Measurements from ENCODE around the gene DPCD.

DPCD gene

GRCh38 chr10:101562231-101562630, 25.9 kb upstream of the DPCD start:
- H2AFZ ChIP-seq (ENCODE audit: low read depth, low read length) = no peak overlapping the region
- H3K27me3 ChIP-seq (ENCODE audit: insufficient read depth, low read length) = peaks cover 26% of the 10 kb centered on the region
- H3K4me3 ChIP-seq (ENCODE audit: low read length) = no peak overlapping the region
- no peaks in the 10 kb centered on the region for H3K4me1 ChIP-seq (ENCODE audit: insufficient read depth, low read length)
- no peaks in the 10 kb centered on the region for H3K9me3 ChIP-seq (ENCODE audit: low read length)
- H3K36me3 ChIP-seq (ENCODE audit: insufficient read depth, low read length) = no peaks in the 10 kb centered on the region

DNA sequence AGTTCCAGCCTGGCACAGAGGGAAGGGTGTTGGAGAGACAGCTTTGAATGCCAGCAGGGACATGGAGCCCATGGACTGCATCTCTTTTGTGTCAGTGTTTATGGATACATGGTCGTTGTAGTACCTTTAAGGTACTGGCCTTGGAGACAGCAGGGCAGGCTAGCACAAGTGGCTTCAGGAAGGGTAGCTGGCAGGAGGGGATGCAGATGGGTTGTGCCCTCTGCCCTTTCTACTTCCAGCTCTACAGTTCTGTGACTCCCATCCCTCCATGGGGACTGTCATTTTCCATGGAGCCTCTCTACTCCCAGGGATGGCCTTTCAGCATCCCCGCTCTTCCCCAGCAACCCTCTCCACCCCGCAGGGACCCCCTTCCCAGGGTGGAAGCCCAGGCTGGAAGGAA, 25.1 kb upstream of the DPCD start:
- Histone ChIP-seq H3K9me3 (ENCODE audit: low read length) (no peaks in the 10 kb centered on the region), H3K27me3 (ENCODE audit: insufficient read depth, low read length) (peaks cover 34% of the 10 kb centered on the region), H3K4me1 (ENCODE audit: insufficient read depth, low read length) (no peaks in the 10 kb centered on the region), H2AFZ (ENCODE audit: low read depth, low read length) (no peak overlapping the region), H3K36me3 (ENCODE audit: insufficient read depth, low read length) (no peaks in the 10 kb centered on the region), H3K4me3 (ENCODE audit: low read length) (no peak overlapping the region)

GRCh38 chr10:101563497-101564040, 24.6 kb upstream of the DPCD start:
- no peaks in the 10 kb centered on the region for H3K36me3 ChIP-seq (ENCODE audit: insufficient read depth, low read length)
- H3K27me3 ChIP-seq (ENCODE audit: insufficient read depth, low read length) = peaks cover 39% of the 10 kb centered on the region
- H3K4me3 ChIP-seq (ENCODE audit: low read length) = no peak overlapping the region
- H3K9me3 ChIP-seq (ENCODE audit: low read length) = no peaks in the 10 kb centered on the region
- no peaks in the 10 kb centered on the region for H3K4me1 ChIP-seq (ENCODE audit: insufficient read depth, low read length)
- H2AFZ ChIP-seq (ENCODE audit: low read depth, low read length) = no peak overlapping the region

DNA sequence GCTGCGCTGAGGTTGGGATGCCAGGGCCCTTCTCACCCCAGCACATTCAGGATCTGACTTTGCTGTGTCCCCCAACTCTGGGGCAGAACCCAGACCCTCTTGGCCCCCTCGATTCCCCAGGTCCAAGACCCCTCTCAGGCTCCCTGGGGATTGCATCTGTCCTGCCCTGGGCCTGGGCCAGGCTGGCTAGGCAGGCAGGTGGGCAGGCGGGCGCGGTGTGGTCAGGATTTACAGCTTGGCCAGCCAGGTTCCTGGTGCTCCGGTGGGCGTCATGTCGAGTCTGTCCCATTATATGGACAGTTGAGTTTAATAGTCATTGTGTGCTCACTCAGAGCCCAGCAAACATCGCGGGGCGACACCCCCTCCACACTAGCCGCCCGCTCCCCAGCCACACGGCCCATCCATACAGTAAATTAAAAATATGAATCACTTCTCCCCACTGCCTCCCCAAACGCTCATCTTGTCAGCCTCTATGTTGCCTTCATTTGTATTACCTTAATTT, 23.6 kb upstream of the DPCD start:
- no peaks in the 10 kb centered on the region for H3K9me3 ChIP-seq (ENCODE audit: low read length)
- H2AFZ ChIP-seq (ENCODE audit: low read depth, low read length) = no peak overlapping the region

GRCh38 chr10:101565370-101565900, 22.7 kb upstream of the DPCD start:
- Histone ChIP-seq H3K9me3 (ENCODE audit: low read length) (no peaks in the 10 kb centered on the region), H2AFZ (ENCODE audit: low read depth, low read length) (no peak overlapping the region), H3K4me3 (ENCODE audit: low read length) (no peak overlapping the region), H3K4me1 (ENCODE audit: insufficient read depth, low read length) (peaks cover 9% of the 10 kb centered on the region), H3K36me3 (ENCODE audit: insufficient read depth, low read length) (no peaks in the 10 kb centered on the region), H3K27me3 (ENCODE audit: insufficient read depth, low read length) (peaks cover 54% of the 10 kb centered on the region)

More for the DNA sequence above, 23.6 kb upstream of the DPCD start:
- no peaks in the 10 kb centered on the region for H3K36me3 ChIP-seq (ENCODE audit: insufficient read depth, low read length)
- H3K4me3 ChIP-seq (ENCODE audit: low read length) = no peak overlapping the region
- peaks cover 2% of the 10 kb centered on the region for H3K4me1 ChIP-seq (ENCODE audit: insufficient read depth, low read length)
- H3K27me3 ChIP-seq (ENCODE audit: insufficient read depth, low read length) = peaks cover 49% of the 10 kb centered on the region

GRCh38 chr10:101565936-101566332, 22.2 kb upstream of the DPCD start:
- H3K36me3 ChIP-seq (ENCODE audit: insufficient read depth, low read length) = no peaks in the 10 kb centered on the region
- H3K27me3 ChIP-seq (ENCODE audit: insufficient read depth, low read length) = peaks cover 56% of the 10 kb centered on the region
- H2AFZ ChIP-seq (ENCODE audit: low read depth, low read length) = no peak overlapping the region
- no peaks in the 10 kb centered on the region for H3K9me3 ChIP-seq (ENCODE audit: low read length)
- no peak overlapping the region for H3K4me3 ChIP-seq (ENCODE audit: low read length)
- peaks cover 14% of the 10 kb centered on the region for H3K4me1 ChIP-seq (ENCODE audit: insufficient read depth, low read length)

GRCh38 chr10:101566333-101567164, 21.6 kb upstream of the DPCD start:
- Histone ChIP-seq H3K27me3 (ENCODE audit: insufficient read depth, low read length) (peaks cover 61% of the 10 kb centered on the region), H3K36me3 (ENCODE audit: insufficient read depth, low read length) (no peaks in the 10 kb centered on the region), H3K9me3 (ENCODE audit: low read length) (no peaks in the 10 kb centered on the region), H3K4me3 (ENCODE audit: low read length) (no peak overlapping the region), H2AFZ (ENCODE audit: low read depth, low read length) (no peak overlapping the region), H3K4me1 (ENCODE audit: insufficient read depth, low read length) (peaks cover 16% of the 10 kb centered on the region)

GRCh38 chr10:101567165-101568006, 20.7 kb upstream of the DPCD start:
- H3K9me3 ChIP-seq (ENCODE audit: low read length) = peaks cover 2% of the 10 kb centered on the region
- no peaks in the 10 kb centered on the region for H3K36me3 ChIP-seq (ENCODE audit: insufficient read depth, low read length)
- H3K27me3 ChIP-seq (ENCODE audit: insufficient read depth, low read length) = peaks cover 65% of the 10 kb centered on the region
- no peak overlapping the region for H2AFZ ChIP-seq (ENCODE audit: low read depth, low read length)
- peaks cover 16% of the 10 kb centered on the region for H3K4me1 ChIP-seq (ENCODE audit: insufficient read depth, low read length)
- H3K4me3 ChIP-seq (ENCODE audit: low read length) = no peak overlapping the region

GRCh38 chr10:101568054-101568745, 19.9 kb upstream of the DPCD start:
- no peak overlapping the region for H3K4me3 ChIP-seq (ENCODE audit: low read length)
- H3K4me1 ChIP-seq (ENCODE audit: insufficient read depth, low read length) = peaks cover 16% of the 10 kb centered on the region
- peaks cover 3% of the 10 kb centered on the region for H3K9me3 ChIP-seq (ENCODE audit: low read length)
- peaks cover 66% of the 10 kb centered on the region for H3K27me3 ChIP-seq (ENCODE audit: insufficient read depth, low read length)
- no peaks in the 10 kb centered on the region for H3K36me3 ChIP-seq (ENCODE audit: insufficient read depth, low read length)
- no peak overlapping the region for H2AFZ ChIP-seq (ENCODE audit: low read depth, low read length)

GRCh38 chr10:101569323-101569621, 18.8 kb upstream of the DPCD start:
- Histone ChIP-seq H3K36me3 (ENCODE audit: insufficient read depth, low read length) (no peaks in the 10 kb centered on the region), H3K9me3 (ENCODE audit: low read length) (peaks cover 3% of the 10 kb centered on the region), H3K4me1 (ENCODE audit: insufficient read depth, low read length) (peaks cover 16% of the 10 kb centered on the region), H2AFZ (ENCODE audit: low read depth, low read length) (no peak overlapping the region), H3K27me3 (ENCODE audit: insufficient read depth, low read length) (peaks cover 60% of the 10 kb centered on the region), H3K4me3 (ENCODE audit: low read length) (no peak overlapping the region)

DNA sequence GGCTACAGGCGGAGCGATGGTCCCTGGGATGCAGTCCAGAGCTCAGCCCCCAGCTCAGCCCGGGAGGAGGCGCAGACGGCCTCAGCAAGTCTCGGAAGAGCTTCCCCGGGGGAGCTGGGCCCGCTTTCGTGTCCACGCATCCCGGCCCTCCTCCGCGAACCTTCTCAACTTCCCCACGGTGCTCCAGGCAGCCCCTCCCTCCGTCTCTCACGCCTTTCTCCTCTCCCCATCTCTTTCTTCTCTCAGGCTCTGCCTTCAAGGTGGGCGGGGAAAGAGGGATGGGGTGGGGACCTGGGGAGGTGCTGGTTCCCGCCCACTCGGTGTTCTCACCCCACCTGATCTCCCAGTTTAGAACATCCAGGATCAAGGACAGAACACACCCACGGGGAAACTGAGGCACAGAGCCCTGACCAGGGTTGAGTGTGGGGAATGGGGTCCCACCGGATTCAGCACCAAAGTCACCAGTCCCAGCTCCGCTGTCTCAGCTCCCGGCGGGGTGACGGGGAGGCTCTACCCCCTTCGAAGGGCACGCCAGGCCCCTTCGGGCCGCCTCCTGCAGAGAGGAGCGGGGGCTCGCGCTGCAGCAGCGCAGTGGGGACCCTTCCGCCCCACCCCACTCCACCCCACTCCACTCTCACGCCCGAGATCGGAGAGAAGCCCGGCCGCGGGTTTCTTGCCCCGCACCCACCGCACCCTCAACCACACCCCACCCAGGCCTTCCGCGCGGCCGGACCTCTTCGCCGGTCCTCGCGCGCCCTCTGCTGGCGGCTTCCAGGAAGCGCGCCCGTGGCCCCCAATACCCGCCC, 18.3 kb upstream of the DPCD start:
- Histone ChIP-seq H3K36me3 (ENCODE audit: insufficient read depth, low read length) (no peaks in the 10 kb centered on the region), H2AFZ (ENCODE audit: low read depth, low read length) (no peak overlapping the region), H3K27me3 (ENCODE audit: insufficient read depth, low read length) (peaks cover 58% of the 10 kb centered on the region), H3K9me3 (ENCODE audit: low read length) (peaks cover 3% of the 10 kb centered on the region), H3K4me3 (ENCODE audit: low read length) (peak overlapping the region; percentile 39), H3K4me1 (ENCODE audit: insufficient read depth, low read length) (peaks cover 16% of the 10 kb centered on the region)
